Measurements from ENCODE around the gene SMYD3. TPM values are rescaled to one million over a fixed set of nuclear protein-coding genes. Genes with fewer than 3 reads are reported as not detected.

SMYD3 gene
- total and polyA plus RNA-seq, 10 of the 15 experiments (the other 5 are each of a cell fraction or from before 2014, with no cell fraction given), result 18.3 to 54.0 (median 24.8) TPM

GRCh38 chr1:246550402-246550801, 43.3 kb upstream of the SMYD3 start (continued):
- TF ChIP-seq BACH1 (IDR thresholded peaks at IDR 0.05; ENCODE audit: borderline replicate concordance) (no peak), FOXM1 (IDR thresholded peaks at IDR 0.05; ENCODE audit: low read depth, low read length) (no peak)

- Histone ChIP-seq H3K4me3 (no peak overlapping the region), H3K36me3 (ENCODE audit: control insufficient read depth in 2 of 2, insufficient read depth in 2 of 2, low read length in 1 of 2) (peaks cover 8% of the 10 kb centered on the region in 2 experiments), H2AFZ (ENCODE audit: control insufficient read depth, low read depth, low read length) (no peak overlapping the region), H3K4me2 (ENCODE audit: control insufficient read depth, insufficient read depth) (no peak overlapping the region), H3K27ac (ENCODE audit: control insufficient read depth, insufficient read depth) (no peak overlapping the region), H3K9me3 (replicated peaks; ENCODE audit: control insufficient read depth, insufficient read depth, low read length) (no peaks in the 10 kb centered on the region), H3K4me1 (ENCODE audit: control insufficient read depth, insufficient read depth, low read length) (no peaks in the 10 kb centered on the region), H4K20me1 (ENCODE audit: control insufficient read depth, insufficient read depth) (no peaks in the 10 kb centered on the region), H3K27me3 (replicated peaks in 1 of 2; ENCODE audit: control insufficient read depth in 2 of 2, insufficient read depth in 2 of 2, low read length in 1 of 2) (no peaks in the 10 kb centered on the region), H3K79me2 (ENCODE audit: control insufficient read depth, insufficient read depth, low read length) (no peaks in the 10 kb centered on the region; the same call in 1 of the 2 replicates), H3K9ac (ENCODE audit: control insufficient read depth, insufficient read depth, low read length) (no peak overlapping the region)
- no TSS peak for BruUV-seq (replicated peaks)
- DNase-seq (ENCODE audit: low read depth, low spot score), result no peak
- ATAC-seq, result no peak
- FAIRE-seq, result no peak
- intact Hi-C loops (cut with micrococcal nuclease; ENCODE audit: unreplicated experiment), result no loop called here
- TF ChIP-seq MEF2A (IDR thresholded peaks at IDR 0.05; ENCODE audit: insufficient read depth, low read depth, low read length) (no peak), CEBPZ (IDR thresholded peaks at IDR 0.05; ENCODE audit: low read depth, low read length) (no peak), RAD51 (IDR thresholded peaks at IDR 0.05) (no peak), BRCA1 (IDR thresholded peaks at IDR 0.05; ENCODE audit: low read depth, low read length) (no peak), ZBTB11 (CRISPR knock-in tag; IDR thresholded peaks at IDR 0.05) (no peak), BMI1 (IDR thresholded peaks at IDR 0.05; ENCODE audit: borderline replicate concordance) (no peak), USF1 (IDR thresholded peaks at IDR 0.05; ENCODE audit: borderline replicate concordance, extremely low read length, insufficient read depth, low read depth, low read length) (no peak), KDM1A (IDR thresholded peaks at IDR 0.05; ENCODE audit: borderline replicate concordance) (no peak), IRF3 (IDR thresholded peaks at IDR 0.05) (no peak), FOXM1 (IDR thresholded peaks at IDR 0.05; ENCODE audit: low read depth, low read length) (no peak), SP1 (IDR thresholded peaks at IDR 0.05; ENCODE audit: low read depth, low read length) (no peak), YBX1 (IDR thresholded peaks at IDR 0.05) (no peak)
- ChIA-PET CTCF (no interaction called here), POLR2A (no interaction called here), RAD21 (ENCODE audit: unreplicated experiment) (no interaction called here), SMC1A (ENCODE audit: uncharacterized antibody, unreplicated experiment) (interaction anchor here (1.5 kb wide), 1 partner anchor 9 kb away, joined by 4 read pairs; no protein-coding TSS in a partner anchor)
- 95% methylated on average over 4 of the region's 4 CpGs for WGBS (ENCODE audit: insufficient coverage, insufficient replicate concordance, low lambda C conversion rate, missing lambda C conversion rate)
- in situ Hi-C loops (cut with MboI), result no loop called here
These were observed 42.6 kb upstream of the SMYD3 start for GRCh38 chr1:246549665-246550064.
